Right lobe of liver (tissue), 4 donors: ENCODE results near the gene MCTP1.

ENCODE experiments used
- CTCF ChIP-seq, 4 donors: fragments of 200-600 bp in 3 of 4; fragments of 450-650 bp in 1 of 4; IDR thresholded peaks; one replicate each; pipeline versions ENCODE4 v1.5.1 to v1.8.0; 2016 to 2022; ENCODE audit warnings: antibody characterized with exemption in 4 of 4, mild to moderate bottlenecking in 2 of 4
- POLR2A ChIP-seq: fragments of 450-650 bp; IDR thresholded peaks from one replicate; pipeline ENCODE4 v1.6.1; 2017; ENCODE audit warnings: antibody characterized with exemption, mild to moderate bottlenecking
- donor health status: DM: no; HTN: no; CAD: no.
- donor health status: DM: no; HTN: no; CAD: no.
- donor health status: DM: no; HTN: yes; CAD: no.

DNA sequence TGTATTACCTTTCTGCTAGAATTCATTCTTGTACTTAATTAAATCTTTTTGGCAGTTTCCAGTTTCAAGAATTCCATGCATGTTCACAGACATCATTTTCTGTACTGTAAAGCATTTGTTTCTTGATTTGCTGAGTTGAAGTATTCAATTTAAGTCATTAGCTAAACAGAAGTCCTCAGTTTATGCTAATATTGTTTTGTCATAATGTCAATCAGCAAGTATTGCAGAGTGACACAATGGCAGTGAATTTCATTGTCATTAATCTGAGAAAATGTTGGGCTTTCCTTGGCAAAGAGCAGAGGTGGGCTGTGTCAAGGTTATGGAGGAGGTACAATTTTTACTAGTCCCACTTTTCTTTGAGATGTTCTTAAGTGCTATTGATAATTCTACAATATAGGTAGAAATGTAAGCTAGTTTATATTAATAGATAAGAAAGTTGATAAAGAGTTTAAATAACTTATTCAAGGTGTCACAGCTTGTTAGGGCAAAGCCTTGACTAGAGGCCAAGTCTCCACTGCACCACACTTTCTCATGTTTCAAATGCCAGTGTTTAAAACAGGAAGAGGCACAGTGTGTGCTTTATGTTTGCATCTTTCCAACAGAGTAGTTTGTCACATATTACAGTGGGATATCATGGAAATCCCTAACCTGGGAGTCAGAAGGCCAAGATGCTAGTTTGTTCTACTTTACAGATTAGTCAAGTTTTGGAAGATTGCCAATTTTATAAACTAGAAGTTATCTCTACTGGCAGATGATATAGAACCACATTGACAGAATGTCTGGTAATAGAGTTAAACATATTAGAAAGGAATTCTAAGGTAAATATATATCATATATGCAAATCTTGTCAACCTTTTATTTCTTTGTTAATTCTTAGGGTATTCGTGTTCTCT, 610.2 kb downstream of the MCTP1 start:
- no peak for TF ChIP-seq CTCF (IDR thresholded peaks at IDR 0.05)
- no peak for TF ChIP-seq POLR2A
